Measurements from ENCODE around the gene KIF13A.
"Not testable (repeated sequence)": the region's sequence is repeated elsewhere in the genome, so short reads cannot be mapped to it uniquely, and the experiment has no call there.

Gene KIF13A

DNA sequence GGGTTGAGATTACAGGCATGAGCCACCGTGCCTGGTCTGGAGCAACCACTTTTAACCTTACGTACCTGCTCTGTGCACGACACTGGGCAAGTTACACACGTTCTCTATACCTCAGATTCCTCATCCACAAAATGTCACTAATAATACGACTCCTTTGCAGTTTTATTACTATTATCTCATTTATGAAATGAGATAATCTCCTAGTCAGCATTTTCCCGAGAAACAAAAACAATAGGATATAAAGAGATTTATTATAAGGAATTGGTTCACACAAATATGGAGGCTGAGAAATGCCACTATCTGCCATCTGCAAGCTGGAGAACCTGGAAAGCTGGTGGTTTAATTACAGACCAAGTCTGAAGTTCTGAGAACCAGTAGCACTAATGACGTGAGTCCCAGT lies 12.0 kb upstream of the KIF13A start:
- no peak for DNase-seq

DNA sequence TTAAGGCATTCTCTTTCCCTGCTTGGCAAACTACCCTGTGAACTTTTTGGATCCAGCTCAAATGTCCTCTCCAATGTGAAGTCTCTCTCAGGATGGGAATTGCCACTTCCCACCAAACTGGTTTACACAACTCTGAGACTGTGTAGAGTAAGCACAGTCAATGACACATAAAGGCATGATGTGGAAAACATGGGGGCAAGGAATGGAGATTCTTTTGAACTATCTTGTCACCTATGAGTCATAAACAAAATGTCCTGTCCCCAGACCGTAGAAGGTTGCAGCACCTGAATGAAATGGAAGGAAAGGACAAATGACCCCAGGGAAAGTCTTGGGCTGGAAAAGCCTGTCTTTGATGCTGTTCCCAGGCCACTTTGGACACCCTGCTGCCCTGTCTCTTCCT lies 11.0 kb upstream of the KIF13A start:
- DNase-seq = no peak

DNA sequence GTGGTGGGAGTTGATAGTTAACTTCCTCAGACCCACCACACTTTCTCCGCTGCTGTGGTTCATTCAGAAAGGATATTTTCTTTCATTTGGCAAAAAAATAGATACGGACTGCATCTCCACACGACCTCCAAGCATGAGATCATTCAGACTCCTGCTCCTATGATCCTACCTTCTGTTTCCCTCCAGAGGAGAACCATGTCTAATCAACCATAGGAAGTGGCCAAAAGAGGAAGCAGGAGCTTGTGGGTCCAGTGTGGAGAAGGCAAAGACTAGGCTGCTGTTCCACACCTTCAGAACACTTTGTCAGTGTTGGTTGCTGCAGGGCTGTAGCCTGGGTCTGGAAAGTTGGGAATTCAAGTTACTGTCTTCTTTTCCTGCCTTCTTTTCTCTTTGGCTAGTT lies 10.6 kb upstream of the KIF13A start:
- DNase-seq = no peak

DNA sequence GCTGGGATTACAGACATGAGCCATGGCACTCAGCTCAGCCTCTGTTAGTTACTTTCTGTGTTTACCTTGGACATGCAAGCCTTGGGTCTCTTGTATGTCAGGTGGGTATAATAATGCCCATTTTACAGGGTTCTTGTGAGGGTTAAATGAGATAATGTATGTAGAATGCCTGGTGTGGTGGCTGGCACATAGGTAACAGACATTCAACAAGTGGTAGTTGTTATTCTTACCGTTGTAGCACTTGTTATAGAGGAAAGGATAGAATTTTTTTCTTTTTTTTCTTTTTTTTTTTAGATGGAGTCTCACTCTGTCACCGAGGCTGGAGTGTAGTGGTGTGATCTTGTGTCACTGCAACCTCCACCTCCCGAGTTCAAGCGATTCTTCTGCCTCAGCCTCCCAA lies 8.0 kb upstream of the KIF13A start:
- DNase-seq = no peak

DNA sequence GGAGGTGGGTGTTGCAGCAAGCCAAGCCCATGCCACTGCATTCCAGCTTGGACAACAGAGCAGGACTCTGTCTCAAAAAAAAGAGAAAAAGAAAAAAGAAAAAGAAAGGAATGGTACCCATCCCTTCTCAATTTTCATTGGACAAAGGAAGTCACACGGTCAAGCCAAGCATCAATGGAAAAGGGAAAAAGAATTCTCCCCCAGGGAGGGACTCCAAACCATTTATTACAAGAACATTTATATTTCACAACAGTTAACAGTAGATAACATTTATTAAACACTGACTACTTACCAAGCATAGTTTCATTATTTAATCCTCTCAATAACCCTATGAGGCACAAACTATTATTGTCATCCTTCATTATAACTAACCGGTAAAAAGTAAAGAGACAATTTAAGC lies 6.6 kb upstream of the KIF13A start:
- DNase-seq = no peak

DNA sequence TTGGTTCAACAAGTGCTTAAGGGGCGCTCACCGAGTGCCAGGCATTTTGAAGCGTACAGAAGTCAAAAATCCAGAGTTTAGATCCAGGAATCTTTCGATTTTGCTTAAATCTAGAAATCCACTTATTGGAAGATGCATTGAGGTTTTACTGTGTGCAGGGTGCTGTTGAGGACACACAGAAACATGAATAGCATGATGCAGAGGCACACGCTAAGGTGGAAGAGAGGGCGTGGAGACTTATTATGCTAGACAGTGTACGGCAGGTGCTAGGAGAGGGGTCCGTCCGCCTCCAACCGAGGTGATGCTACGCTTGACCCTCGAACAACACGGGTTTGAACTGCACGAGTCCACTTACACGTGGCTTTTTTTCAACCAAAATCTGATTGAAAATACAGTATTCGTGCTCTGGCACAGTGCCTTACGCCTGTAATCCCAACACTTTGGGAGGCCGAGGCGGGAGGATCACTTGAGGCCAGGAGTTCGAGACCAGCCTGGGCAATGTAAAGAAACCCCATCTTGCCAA lies 1.0 kb upstream of the KIF13A start:
- peak in 10 of 56 donors; percentile 7 to 58 (median 26) for DNase-seq

DNA sequence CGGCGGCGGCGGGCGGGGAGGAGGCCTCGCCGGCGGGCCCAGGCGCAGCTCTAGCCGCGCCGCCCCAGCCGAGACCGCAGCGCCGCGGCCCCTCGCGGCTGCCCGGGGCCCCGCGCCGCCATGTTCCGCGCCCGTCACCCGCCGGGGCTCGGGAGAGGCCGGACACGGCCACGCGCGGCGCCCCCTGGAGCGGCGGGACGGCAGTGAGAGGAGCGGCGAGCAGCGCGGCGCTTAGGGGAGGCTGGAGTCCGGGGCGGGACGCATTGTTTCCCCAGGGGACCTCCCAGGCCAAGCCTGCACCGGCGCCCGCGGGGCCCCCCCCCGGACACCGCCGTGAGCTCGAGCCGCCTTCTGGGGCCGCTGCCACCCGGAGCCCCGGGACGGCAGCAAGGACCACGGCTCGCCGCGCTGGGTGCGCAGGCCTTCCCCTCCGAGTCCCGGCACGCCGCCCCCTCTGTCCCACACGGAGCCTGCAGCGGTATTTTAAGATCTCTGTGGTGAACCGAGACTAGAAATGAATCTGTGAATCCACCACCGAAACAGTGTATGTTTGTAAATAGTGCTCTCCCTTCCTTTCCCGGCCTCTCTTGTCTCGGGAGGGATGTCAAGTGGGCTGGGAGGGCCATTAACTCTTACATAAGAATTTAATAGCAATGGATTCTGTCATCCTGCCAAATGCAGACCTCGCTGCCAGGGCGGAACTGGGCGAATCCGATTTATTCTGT lies 424 bp upstream of the KIF13A start:
- DNase-seq = peak in 54 of 56 donors; percentile 11 to 87 (median 67)

DNA sequence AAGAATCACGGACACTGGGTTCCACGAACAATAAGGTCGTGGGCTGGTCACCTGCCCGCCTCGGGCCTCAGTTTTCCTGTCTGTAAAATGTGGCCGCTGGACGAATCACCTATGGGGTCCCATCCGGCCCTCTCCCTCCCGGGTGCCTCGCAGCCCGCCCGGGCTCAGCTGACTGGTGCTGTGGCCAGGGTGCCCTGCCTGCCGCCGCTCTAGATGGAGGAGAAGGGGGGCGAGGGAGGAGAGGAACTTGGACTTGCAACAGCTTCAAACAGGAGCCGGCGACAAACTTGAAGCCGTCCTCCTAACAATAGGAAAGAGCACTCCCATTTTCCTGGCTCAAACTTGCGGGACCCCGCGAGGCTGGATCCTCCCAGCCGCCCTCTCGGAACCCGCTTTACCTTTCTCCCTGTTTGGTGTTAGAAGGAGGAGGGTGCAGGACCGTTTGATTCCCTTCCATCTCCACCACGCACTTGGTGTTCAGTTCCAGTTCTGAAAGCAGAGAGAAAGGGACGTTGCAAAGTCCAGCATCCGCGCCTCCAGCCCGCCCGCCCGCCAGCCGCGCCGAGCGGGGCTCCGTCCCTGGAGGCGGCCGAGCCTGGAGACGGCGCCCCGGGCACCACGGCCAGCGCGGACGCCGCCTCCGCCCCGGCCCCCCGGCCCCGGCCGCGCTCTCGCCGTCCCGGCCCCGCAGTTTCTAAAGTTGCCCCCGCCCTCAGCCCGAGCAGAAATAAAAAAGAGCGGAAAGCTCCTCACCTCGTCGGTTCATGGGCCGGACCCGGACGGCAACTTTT lies 584 bp downstream of the KIF13A start:
- DNase-seq = peak in 53 of 56 donors; percentile 9 to 83 (median 56)

DNA sequence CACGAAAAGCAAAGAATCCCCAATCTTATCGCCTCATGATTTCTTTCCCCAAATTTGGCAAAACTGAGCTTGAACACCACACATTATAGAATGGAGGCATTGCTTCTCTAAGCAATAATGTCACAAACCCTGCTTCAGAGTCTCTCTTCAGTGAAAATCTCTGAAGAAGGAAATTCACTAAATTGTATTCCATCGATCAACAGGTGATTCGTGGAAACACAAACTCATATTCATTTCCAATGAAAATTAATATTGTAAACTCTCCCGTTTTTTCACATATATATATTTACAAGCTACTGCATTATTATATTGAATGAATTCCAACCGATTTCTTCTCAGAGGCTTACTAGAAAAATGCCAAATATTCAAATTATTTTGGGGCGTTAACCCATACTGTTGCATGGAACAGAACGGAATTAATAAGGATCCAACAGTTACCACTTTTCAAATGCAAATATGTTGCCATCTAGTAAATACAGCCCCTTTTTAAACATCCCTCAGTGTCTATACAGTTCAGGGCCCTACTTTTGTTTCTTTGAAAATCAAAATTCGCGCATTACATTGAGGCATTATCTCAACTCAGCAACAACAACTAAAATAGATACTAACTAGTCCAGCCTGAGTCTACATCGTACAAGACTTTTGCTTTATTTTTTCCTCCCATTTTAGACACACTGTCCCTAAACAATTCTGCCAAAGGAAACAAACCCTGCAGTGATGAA lies 1.3 kb downstream of the KIF13A start:
- no peak for DNase-seq

DNA sequence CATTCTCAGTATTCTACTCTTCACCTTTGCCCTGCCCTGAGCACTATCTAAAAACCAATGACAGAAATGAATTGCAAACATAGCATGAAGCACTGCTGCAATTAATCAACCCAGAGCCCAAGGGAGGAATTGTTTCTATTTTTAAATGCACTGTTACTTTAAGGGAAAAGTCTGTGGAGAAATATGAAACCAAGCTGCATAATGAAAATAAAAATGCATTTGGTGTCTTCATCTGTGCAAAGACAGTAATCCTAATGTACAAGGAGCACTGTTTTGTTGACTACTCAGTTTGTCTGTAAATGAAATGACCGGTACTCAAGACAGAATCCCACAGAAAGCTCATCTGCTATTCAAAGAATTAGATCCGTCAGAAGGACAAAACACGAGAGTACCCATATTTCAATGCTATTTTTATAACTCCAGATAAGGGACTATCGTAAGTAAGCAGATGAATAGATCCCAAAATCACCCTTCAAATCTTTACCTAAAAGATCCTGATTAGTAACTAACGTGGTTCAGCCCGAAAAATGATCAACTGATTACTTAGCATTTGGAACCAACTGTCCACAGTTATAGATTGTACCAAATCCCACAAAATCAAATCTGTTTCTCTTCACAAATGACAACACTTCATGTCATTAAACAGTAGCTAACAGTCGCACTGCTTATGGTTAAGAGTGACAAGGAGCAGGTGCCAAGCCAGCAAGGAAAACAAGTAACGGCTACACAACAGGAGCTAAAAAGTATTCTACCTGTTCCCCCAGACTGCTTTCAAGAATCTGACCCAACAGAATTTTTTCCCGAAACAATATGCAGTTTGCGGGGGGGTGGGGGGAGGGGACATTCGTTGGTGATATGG lies 2.4 kb downstream of the KIF13A start:
- no peak for DNase-seq

DNA sequence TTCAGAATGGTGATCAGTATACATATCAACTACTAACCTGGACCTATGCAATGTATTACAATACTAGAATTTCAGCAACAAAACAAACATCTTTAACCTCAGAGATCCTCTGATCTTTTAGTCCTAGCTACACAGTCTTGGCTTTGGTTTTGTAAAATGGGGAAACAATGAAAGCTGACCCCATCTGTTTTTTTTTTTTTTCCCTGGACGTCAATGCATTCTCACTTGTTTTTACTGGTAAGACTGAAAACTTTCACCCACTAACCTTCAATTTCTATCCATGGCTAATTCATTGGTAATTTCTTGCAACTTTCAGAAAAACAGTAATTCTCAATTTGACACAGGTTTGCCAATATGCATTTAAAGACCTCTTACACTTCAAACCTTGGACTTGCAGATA lies 3.0 kb downstream of the KIF13A start:
- DNase-seq = no peak

DNA sequence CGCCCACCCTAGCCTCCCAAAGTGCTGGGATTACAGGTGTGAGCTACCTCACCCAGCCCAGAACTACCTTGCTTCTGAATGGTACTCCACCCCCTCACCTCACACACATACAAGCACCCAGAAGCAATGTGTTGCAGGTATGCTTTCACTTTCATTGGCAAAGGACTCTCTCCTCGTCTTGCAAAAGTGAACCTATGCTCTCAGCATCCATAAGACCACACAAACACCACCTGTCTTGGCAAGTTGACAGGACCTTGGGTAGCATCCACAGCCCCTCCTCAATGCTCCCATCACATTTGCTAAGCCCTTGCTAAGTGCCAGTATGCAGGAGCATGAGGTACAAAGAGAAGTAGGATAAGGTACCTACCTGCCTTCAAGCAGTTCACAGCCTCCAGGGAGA lies 3.7 kb downstream of the KIF13A start:
- DNase-seq = no peak

DNA sequence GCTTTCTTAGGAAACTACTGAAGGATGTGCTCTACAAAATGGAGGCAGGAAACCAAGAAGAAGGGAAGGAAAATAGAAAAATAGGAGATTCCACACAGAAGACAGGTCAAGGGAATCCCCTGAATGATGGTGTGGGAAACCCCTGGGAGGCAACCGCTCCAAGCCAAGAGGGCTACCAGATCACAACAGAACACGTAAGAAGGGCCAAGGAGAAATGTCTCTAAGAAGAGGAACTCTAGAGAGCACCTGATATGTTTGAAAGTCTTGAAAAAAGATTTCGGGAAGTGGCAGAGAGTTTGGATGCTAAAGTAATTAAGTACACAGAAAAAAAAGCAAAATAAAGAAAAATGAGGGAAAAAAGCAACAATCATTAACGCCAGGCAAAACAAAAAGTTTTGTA lies 7.1 kb downstream of the KIF13A start:
- no peak for DNase-seq

DNA sequence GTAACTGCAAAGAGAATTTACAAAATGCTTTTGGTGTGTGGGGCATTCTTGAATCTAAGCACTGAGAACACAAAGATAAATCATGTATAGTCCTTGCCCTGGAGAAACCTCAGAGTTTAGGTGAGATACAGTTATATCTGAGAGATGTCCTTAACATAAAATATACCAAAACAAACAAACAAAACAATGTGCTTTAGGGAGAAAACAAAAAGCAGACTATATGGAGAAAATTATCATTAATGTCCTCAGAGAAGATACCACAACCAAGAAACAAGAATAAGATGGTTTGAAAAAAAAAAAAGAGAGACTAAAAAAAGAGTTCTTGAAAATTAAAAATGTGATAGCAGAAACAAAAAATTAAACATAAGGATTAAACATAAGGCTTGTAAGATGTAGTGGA lies 8.0 kb downstream of the KIF13A start:
- no peak for DNase-seq

DNA sequence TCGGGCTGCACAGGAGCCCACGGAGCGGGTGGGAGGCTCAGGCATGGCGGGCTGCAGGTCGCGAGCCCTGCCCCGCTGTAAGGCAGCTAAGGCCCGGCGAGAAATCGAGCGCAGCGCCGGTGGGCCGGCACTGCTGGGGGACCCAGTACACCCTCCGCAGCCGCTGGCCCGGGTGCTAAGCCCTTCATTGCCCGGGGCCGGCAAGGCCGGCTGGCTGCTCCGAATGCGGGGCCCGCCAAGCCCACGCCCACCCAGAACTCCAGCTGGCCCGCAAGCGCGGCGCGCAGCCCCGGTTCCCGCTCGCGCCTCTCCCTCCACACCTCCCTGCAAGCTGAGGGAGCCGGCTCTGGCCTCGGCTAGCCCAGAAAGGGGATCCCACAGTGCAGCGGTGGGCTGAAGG lies 11.2 kb downstream of the KIF13A start:
- not testable (repeated sequence) for DNase-seq

DNA sequence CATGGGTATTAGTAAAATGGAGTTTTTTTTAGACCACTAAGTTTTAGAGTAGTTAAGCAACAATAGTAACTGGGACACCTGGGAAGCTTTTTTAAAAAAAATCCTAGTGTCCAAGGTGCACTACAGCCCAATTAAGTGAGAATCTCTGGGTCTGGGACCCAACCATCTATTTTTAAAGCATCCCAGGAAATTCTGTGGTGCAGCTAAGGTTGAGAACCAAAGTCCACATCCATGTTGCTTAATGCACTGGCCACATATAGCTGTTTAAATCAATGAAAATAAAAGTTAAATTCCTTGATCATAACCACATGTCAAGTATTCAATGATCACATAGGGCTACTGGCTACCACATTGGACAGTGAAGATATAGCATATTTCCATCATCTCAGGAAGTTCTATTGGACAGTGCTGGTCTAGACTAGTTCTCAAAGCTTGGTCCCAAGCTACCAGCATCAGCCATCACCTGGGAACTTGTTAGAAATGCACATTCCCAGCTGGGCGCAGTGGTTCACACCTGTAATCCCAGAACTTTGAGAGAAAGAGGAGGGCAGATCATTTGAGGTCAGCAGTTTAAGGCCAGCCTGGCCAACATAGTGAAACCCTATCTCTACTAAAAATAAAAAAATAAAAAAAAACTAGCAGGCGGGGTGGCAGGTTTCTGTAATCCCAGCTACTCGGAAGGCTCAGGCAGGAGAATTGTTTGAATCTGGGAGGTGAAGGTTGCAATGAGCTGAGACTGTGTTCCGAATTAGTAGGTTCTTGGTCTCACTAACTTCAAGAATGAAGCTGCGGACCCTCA lies 12.7 kb downstream of the KIF13A start:
- no peak for DNase-seq

DNA sequence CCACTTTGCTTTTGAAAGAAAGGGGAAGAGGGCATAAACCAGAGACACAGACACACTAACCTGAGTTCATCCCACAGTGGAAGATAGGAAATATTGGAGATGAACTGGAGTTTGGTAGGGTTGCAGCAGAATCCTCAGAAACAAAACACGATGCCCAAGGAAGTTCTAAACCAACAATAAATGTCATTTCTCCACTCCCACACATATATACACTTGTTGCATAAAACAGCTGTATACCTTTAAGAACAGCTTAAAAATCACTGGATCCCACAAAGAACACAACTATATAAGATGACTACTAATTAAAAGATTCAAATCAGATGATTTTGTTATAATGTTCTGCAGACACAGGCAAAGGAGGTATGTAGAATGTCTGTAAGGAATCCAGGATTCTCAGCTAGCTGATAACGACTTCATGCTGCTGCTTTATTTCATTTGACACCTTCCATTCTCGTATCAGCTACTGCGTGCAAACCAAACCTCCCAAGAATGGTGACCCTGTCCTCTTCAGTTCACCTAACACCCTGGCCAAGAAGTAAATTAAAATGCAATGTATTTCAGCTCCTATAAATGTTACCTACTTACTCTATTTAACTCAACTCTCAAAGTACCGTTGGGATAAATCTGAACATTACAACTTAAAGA lies 14.3 kb downstream of the KIF13A start:
- DNase-seq = no peak

DNA sequence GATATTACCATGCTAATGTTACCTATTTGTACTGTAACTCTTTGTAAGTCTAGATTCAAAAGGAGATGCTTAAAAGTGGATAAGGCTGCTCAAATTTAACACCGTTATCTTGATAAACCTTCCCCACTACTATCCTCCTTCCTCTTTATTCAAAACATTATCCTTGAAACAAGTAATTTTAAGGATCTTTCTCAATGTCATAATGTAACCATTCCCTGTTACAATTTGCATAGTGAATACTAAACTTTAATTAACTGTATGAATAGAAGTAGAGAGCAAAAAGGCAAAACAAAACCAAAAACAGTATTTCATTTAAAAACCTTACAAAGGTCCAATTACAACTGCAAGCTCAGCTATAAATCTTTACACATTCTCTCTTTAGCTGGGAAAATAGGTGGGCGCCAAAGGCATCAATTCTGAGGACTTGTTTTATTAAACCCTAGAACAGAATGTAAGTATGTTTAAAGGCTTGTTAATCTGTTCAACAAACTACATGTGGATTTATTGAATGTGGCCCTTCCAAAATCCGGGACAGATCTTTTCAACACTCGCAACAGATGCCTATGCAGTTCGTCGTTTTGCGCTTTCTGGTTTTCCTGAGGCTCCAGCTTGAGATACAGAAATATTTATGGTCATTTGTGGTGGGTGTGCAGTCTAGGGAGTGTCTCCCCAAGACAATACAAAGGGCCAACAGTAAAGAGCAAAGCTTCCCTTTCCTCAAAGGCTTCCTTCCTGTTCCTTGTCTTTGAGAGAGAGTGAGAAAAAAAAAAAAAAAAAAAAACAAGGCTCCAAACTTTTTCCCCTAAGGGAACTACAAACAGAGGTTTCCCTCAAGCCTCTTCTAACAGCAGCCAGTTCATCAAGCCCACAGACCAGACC lies 15.1 kb downstream of the KIF13A start:
- DNase-seq = no peak
